Mucosa of descending colon (tissue), 3 donors: ENCODE measurements around the gene GINS1. TPM values are rescaled to one million over a fixed set of nuclear protein-coding genes. Genes with fewer than 3 reads are reported as not detected.

Experiments used
- ATAC-seq: fragments of 200-7000 bp; cut with Tn5 transposase; one replicate; pipeline ENCODE4 v1.9.1; 2020; ENCODE audit warnings: mild to moderate bottlenecking, moderate library complexity
- DNase-seq, 3 donors: peaks; one replicate each; pipeline ENCODE4 v3.0.0-alpha.2; 2020
- H3K36me3 ChIP-seq: fragments of 200-600 bp; one replicate; pipeline ENCODE4 v1.8.0; 2021; ENCODE audit warnings: low read depth, mild to moderate bottlenecking
- H3K4me1 ChIP-seq: fragments of 200-600 bp; one replicate; pipeline ENCODE4 v1.8.0; 2021; ENCODE audit warnings: low read depth, mild to moderate bottlenecking
- H3K4me3 ChIP-seq: fragments of 200-600 bp; one replicate; pipeline ENCODE4 v1.8.0; 2021; ENCODE audit warnings: mild to moderate bottlenecking
- H3K9me3 ChIP-seq: fragments of 200-600 bp; one replicate; pipeline ENCODE4 v1.8.0; 2021; ENCODE audit warnings: mild to moderate bottlenecking
- CTCF ChIP-seq: fragments of 200-600 bp; IDR thresholded peaks from one replicate; pipeline ENCODE4 v1.8.0; 2022; ENCODE audit warnings: antibody characterized with exemption, mild to moderate bottlenecking
- intact Hi-C, 2 donors: fragments of 100-400 bp; cut with DNase I in 1 of 2; cut with micrococcal nuclease in 1 of 2; formaldehyde crosslinking; loops; one replicate each; pipeline versions ENCODE4 v1.11.0 to v1.11.1; 2022; cut with DNase I, micrococcal nuclease
- total RNA-seq, 3 donors: library from RNA; stranded (reverse); fragmentation: NEBNext Ultra II Directional in 2 of 3; extraction: Animal tissue kit (Norgen Biotek cat#: 25700) in 2 of 3; gene quantifications; one replicate each; pipeline versions ENCODE4 v1.2.1 to v1.2.4, GENCODE V29; 2021 to 2023
- donor health status: DM: no; HTN: no; CAD: no; lungs with moderate emphysema.
- donor health status: DM: no; HTN: no; CAD: no.
- donor health status: DM: no; HTN: yes; CAD: no.

Gene GINS1
- total RNA-seq, 3 donors from 2014 or later = 1.8 to 8.6 (median 1.9) TPM

GRCh38 chr20:25496968-25497401 is 89.5 kb downstream of the GINS1 start:
- no peaks in the 10 kb centered on the region for H3K9me3 ChIP-seq
- no peak for ATAC-seq
- DNase-seq = no peak
- intact Hi-C loops = no loop called here
- TF ChIP-seq CTCF = no peak
- no peaks in the 10 kb centered on the region for H3K4me1 ChIP-seq
- no peaks in the 10 kb centered on the region for H3K36me3 ChIP-seq
- no peak overlapping the region for H3K4me3 ChIP-seq

- no peak for TF ChIP-seq CTCF
- Histone ChIP-seq H3K9me3 (no peaks in the 10 kb centered on the region), H3K4me1 (no peaks in the 10 kb centered on the region), H3K4me3 (no peak overlapping the region), H3K36me3 (no peaks in the 10 kb centered on the region)
- DNase-seq = no peak
- intact Hi-C loops = no loop called here
- ATAC-seq = no peak
Observed at GRCh38 chr20:25497586-25498279, 90.3 kb downstream of the GINS1 start.

Other genes starting within 250 kb of the GINS1 start
- 100 to 1,000 TPM; 114 to 191 (median 140) TPM for gene ENTPD6, start 212.0 kb upstream of the GINS1 start, total RNA-seq
- gene PYGB, start 159.6 kb upstream of the GINS1 start, total RNA-seq = 100 to 1,000 TPM; 247 to 252 (median 247) TPM
- gene ABHD12, start 16.8 kb upstream of the GINS1 start, total RNA-seq = 10 to 100 TPM; 47.3 to 65.5 (median 59.5) TPM
- gene NINL, start 177.9 kb downstream of the GINS1 start, total RNA-seq = 10 to 100 TPM in 1 of 3 donors, 1 to 10 TPM in 2; 1.8 to 15.1 (median 3.3) TPM
- gene NANP, start 216.3 kb downstream of the GINS1 start, total RNA-seq = 1 to 10 TPM; 2.5 to 4.9 (median 2.6) TPM